Neural cell (in vitro differentiated cells): Measurements from ENCODE around the gene PTGER3. TPM values are rescaled to one million over a fixed set of nuclear protein-coding genes. Genes with fewer than 3 reads are reported as not detected.

Source experiments
- H2AFZ ChIP-seq: fragments of 200-600, 300-800 bp; sonication (generic), shearing (Covaris generic); 2 replicates; pipeline ENCODE4 v1.6.0; 2014; ENCODE audit warnings: low read depth, mild to moderate bottlenecking, antibody characterized with exemption, low read length, moderate library complexity
- H3F3A ChIP-seq: fragments of 200-600 bp; shearing (Covaris generic); 2 replicates; pipeline ENCODE4 v1.6.1; 2016; ENCODE audit warnings: mild to moderate bottlenecking, moderate library complexity, mixed read lengths, antibody characterized with exemption, low read length; ENCODE audit not compliant: insufficient read depth, poor library complexity, severe bottlenecking
- H3K27ac ChIP-seq: fragments of 200-600, 300-800 bp; sonication (generic), shearing (Covaris generic); 2 replicates; pipeline ENCODE4 v1.5.1; 2014; ENCODE audit warnings: mild to moderate bottlenecking, low read length, moderate library complexity
- H3K27me3 ChIP-seq: fragments of 300-800, 200-600 bp; sonication (generic), shearing (Covaris generic); 2 replicates; pipeline ENCODE4 v1.6.0; 2014; ENCODE audit warnings: mild to moderate bottlenecking, low read depth, low read length, moderate library complexity; ENCODE audit not compliant: insufficient read depth
- H3K36me3 ChIP-seq: fragments of 300-800, 200-600 bp; sonication (generic), shearing (Covaris generic); 2 replicates; pipeline ENCODE4 v1.5.1; 2014; ENCODE audit warnings: mild to moderate bottlenecking, antibody characterized with exemption, low read length, moderate library complexity; ENCODE audit not compliant: insufficient read depth
- H3K4me2 ChIP-seq: fragments of 300-800, 200-600 bp; sonication (generic), shearing (Covaris generic); 2 replicates; pipeline ENCODE4 v1.6.0; 2014; ENCODE audit warnings: mild to moderate bottlenecking, low read length
- H3K4me3 ChIP-seq: fragments of 300-800, 200-600 bp; sonication (generic), shearing (Covaris generic); 2 replicates; pipeline ENCODE4 v1.5.1; 2014; ENCODE audit warnings: mild to moderate bottlenecking, low read length, moderate library complexity
- H3K79me2 ChIP-seq: fragments of 200-600 bp; shearing (Covaris generic); replicated peaks from 2 replicates; pipeline ENCODE4 v1.6.0; 2014; ENCODE audit warnings: mild to moderate bottlenecking, low read length, moderate library complexity; ENCODE audit not compliant: insufficient read depth
- H3K9ac ChIP-seq: fragments of 300-800, 200-600 bp; sonication (generic), shearing (Covaris generic); 2 replicates; pipeline ENCODE4 v1.6.1; 2016; ENCODE audit warnings: mild to moderate bottlenecking, low read length, mixed read lengths
- H3K9me2 ChIP-seq: fragments of 200-600 bp; shearing (Covaris generic); 2 replicates; pipeline ENCODE4 v1.6.1; 2016; ENCODE audit warnings: mild to moderate bottlenecking, low read length, mixed read lengths; ENCODE audit not compliant: insufficient read depth
- H3K9me3 ChIP-seq: fragments of 200-600, 300-800 bp; sonication (generic), shearing (Covaris generic); 2 replicates; pipeline ENCODE4 v1.6.1; 2016; ENCODE audit warnings: mild to moderate bottlenecking, mixed run types, low read length, moderate library complexity, mixed read lengths
- H4K20me1 ChIP-seq: fragments of 200-600 bp; shearing (Covaris generic); 2 replicates; pipeline ENCODE4 v1.6.1; 2016; ENCODE audit warnings: mild to moderate bottlenecking, mixed run types; ENCODE audit not compliant: insufficient read depth
- EP300 ChIP-seq: fragments of 450-650 bp; conservative IDR thresholded peaks from 2 replicates; pipeline ENCODE4 v1.6.1; 2014; ENCODE audit warnings: antibody characterized with exemption, mild to moderate bottlenecking, moderate library complexity; ENCODE audit not compliant: poor library complexity, severe bottlenecking
- EZH2 ChIP-seq: fragments of 200-600, 300-800 bp; shearing (Covaris generic), sonication (generic); IDR thresholded peaks from 2 replicates; pipeline ENCODE4 v1.6.1; 2014; ENCODE audit warnings: antibody characterized with exemption, low read length, borderline replicate concordance, mild to moderate bottlenecking; ENCODE audit not compliant: insufficient read depth, poor library complexity, severe bottlenecking
- MXI1 ChIP-seq: fragments of 450-650 bp; conservative IDR thresholded peaks from 2 replicates; pipeline ENCODE4 v1.6.1; 2014; ENCODE audit warnings: antibody characterized with exemption, mild to moderate bottlenecking; ENCODE audit not compliant: poor library complexity, severe bottlenecking
- POLR2AphosphoS5 ChIP-seq: IDR thresholded peaks from 2 replicates; pipeline ENCODE4 v1.6.1; 2012
- RAD21 ChIP-seq: fragments of 450-650 bp; conservative IDR thresholded peaks from 2 replicates; pipeline ENCODE4 v1.6.1; 2014; ENCODE audit warnings: antibody characterized with exemption, mild to moderate bottlenecking, moderate library complexity
- REST ChIP-seq: IDR thresholded peaks from 2 replicates; pipeline ENCODE4 v1.6.1; 2012; ENCODE audit warnings: borderline replicate concordance
- SMC3 ChIP-seq: fragments of 450-650 bp; conservative IDR thresholded peaks from 2 replicates; pipeline ENCODE4 v1.6.1; 2014; ENCODE audit warnings: antibody characterized with exemption, mild to moderate bottlenecking, moderate library complexity; ENCODE audit not compliant: poor library complexity
- TAF1 ChIP-seq: IDR thresholded peaks from 2 replicates; pipeline ENCODE4 v1.6.1; 2012; ENCODE audit warnings: low read depth
- polyA minus RNA-seq: library from RNA; depleted of rRNA, polyadenylated mRNA; stranded (reverse); fragments of >200 nt; gene quantifications from 2 replicates; pipeline ENCODE4 v1.2.3, GENCODE V29; 2014
- polyA plus RNA-seq: library from polyadenylated mRNA; depleted of rRNA; stranded (reverse); fragments of >200 nt; gene quantifications from 2 replicates; pipeline ENCODE4 v1.2.3, GENCODE V29; 2014
- TF ChIP-seq, protein P1 (sequence below): fragments of 450-650 bp; IDR thresholded peaks from 2 replicates; pipeline ENCODE4 v1.5.1; 2014; ENCODE audit warnings: antibody characterized with exemption, mild to moderate bottlenecking, moderate library complexity; ENCODE audit not compliant: poor library complexity, severe bottlenecking

The PTGER3 gene
- polyA plus RNA-seq (1.2 and 1.7 TPM in 2 replicates), polyA minus RNA-seq (4.1 and 5.4 TPM in 2 replicates)

DNA sequence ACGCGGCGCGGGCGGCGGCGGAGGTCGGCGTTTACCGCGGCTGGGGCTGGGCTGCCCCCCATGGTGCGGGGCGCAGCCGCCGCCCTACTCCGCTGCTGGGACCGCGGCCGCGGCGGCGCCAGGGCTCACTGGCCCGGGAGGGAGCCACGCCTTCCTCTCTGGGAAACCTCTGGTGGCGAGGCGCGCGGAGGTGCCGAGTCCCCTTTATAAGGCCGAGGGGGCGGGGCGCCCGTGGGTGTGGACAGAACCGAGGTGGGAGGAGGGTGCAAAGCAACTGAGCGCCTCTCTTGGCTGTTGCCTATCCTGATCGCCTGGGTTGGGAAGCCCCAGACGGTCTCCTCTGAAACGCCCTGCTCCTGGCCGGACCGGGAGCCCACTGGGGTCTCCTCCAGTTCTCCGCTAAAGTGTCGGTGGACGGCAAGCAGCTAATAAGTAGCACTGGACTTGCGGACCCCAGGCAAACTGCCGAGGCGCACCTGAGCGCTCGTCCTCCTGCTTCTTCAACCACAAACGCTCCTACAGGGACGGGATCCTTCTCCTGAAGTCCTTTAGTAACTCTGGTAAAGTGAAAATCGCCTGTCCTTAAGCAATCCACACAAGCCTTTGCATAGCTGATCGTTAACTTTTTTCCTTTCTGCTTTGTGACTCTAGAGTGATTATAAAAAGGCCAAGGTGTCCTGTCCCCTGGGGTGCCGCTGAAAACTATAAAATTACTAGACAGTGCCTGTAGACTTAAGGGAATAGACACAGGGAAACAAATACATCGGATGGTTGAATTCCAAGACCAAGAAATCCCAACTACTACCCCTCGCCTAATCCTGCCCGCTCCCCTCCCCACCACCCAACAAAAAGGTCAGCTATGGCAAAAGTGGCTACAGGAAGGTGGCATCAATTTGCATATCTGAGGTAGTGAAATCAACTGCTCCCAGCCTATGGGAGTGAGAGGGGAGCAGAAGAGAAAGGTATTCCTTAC is at the start of gene PTGER3:
Gene PTGER3 (minus strand): TSS at position 182 of the 973 bp plus-strand sequence. CDS start 239 bp downstream, outside the sequence.
- Histone ChIP-seq H3K9me2 (no peaks in the 10 kb centered on the region), H3K4me3 (peak within 1 kb of the TSS; percentile 70), H2AFZ (no peak within 1 kb of the TSS), H3F3A (no peaks in the 10 kb centered on the region), H3K36me3 (no peaks in the 10 kb centered on the region), H3K4me2 (peak within 1 kb of the TSS; percentile 14), H3K27ac (no peak within 1 kb of the TSS), H3K79me2 (no peaks in the 10 kb centered on the region), H3K9ac (peak within 1 kb of the TSS; percentile 23), H3K9me3 (no peaks in the 10 kb centered on the region), H3K27me3 (peaks cover 33% of the 10 kb centered on the region), H4K20me1 (no peaks in the 10 kb centered on the region)
- TF ChIP-seq, protein P1, sequence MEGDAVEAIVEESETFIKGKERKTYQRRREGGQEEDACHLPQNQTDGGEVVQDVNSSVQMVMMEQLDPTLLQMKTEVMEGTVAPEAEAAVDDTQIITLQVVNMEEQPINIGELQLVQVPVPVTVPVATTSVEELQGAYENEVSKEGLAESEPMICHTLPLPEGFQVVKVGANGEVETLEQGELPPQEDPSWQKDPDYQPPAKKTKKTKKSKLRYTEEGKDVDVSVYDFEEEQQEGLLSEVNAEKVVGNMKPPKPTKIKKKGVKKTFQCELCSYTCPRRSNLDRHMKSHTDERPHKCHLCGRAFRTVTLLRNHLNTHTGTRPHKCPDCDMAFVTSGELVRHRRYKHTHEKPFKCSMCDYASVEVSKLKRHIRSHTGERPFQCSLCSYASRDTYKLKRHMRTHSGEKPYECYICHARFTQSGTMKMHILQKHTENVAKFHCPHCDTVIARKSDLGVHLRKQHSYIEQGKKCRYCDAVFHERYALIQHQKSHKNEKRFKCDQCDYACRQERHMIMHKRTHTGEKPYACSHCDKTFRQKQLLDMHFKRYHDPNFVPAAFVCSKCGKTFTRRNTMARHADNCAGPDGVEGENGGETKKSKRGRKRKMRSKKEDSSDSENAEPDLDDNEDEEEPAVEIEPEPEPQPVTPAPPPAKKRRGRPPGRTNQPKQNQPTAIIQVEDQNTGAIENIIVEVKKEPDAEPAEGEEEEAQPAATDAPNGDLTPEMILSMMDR: peak; percentile 16
- TF ChIP-seq RAD21: no peak

GRCh38 chr1:71094913-71095312 is 47.3 kb upstream of the PTGER3 start:
- Histone ChIP-seq H3K27me3 (no peaks in the 10 kb centered on the region), H3K27ac (no peak overlapping the region), H3K4me2 (no peak overlapping the region), H4K20me1 (no peaks in the 10 kb centered on the region), H3K9me2 (no peaks in the 10 kb centered on the region), H2AFZ (no peak overlapping the region), H3F3A (no peaks in the 10 kb centered on the region), H3K9me3 (no peaks in the 10 kb centered on the region), H3K9ac (no peak overlapping the region), H3K36me3 (no peaks in the 10 kb centered on the region), H3K79me2 (no peaks in the 10 kb centered on the region), H3K4me3 (no peak overlapping the region)
- no peak for TF ChIP-seq TAF1
- TF ChIP-seq SMC3: no peak
- no peak for TF ChIP-seq POLR2AphosphoS5
- no peak for TF ChIP-seq EZH2
- TF ChIP-seq MXI1: no peak
- TF ChIP-seq REST: no peak
- TF ChIP-seq, protein P1: no peak
- no peak for TF ChIP-seq RAD21
- TF ChIP-seq EP300: peak; percentile 67
